MCF 10A (cell line): ENCODE measurements around the gene ZBTB33. TPM values are rescaled to one million over a fixed set of nuclear protein-coding genes. Genes with fewer than 3 reads are reported as not detected.

Source experiments
- BruUV-seq: library from RNA; stranded (reverse); fragments of 400-500 nt; replicated peaks from 2 replicates; lab custom pipeline; 2021; lab: Mats Ljungman, UMichigan
- CTCF ChIA-PET: fragments of 300-600 bp; sonication (Branson Sonifier 250); formaldehyde crosslinking; extraction: SDS; loops from one replicate; lab custom pipeline; 2021; ENCODE audit warnings: antibody characterized with exemption, inconsistent platforms; lab: Yijun Ruan, JAX
- POLR2A ChIA-PET: fragments of 300-600, 350-650 bp; sonication (Branson Sonifier 250); formaldehyde crosslinking; extraction: SDS; loops from one replicate; lab custom pipeline; 2020; ENCODE audit warnings: antibody characterized with exemption, inconsistent platforms; lab: Yijun Ruan, JAX
- DNase-seq: peaks from one replicate; pipeline ENCODE4 v3.0.0-alpha.2; 2018; ENCODE audit not compliant: unreplicated experiment
- H3K27ac Mint-ChIP-seq: one replicate; pipeline ENCODE4 v1.8.0; 2022; ENCODE audit warnings: mild to moderate bottlenecking, low read depth, mixed read lengths; ENCODE audit not compliant: unreplicated experiment
- H3K27me3 Mint-ChIP-seq: one replicate; pipeline ENCODE4 v1.8.0; 2022; ENCODE audit warnings: mixed read lengths; ENCODE audit not compliant: insufficient read depth, unreplicated experiment
- H3K36me3 Mint-ChIP-seq: one replicate; pipeline ENCODE4 v1.8.0; 2022; ENCODE audit warnings: mild to moderate bottlenecking, moderate library complexity, mixed read lengths; ENCODE audit not compliant: insufficient read depth, unreplicated experiment
- H3K4me1 Mint-ChIP-seq: one replicate; pipeline ENCODE4 v1.8.0; 2022; ENCODE audit warnings: mixed read lengths; ENCODE audit not compliant: insufficient read depth, unreplicated experiment
- H3K4me3 Mint-ChIP-seq: one replicate; pipeline ENCODE4 v1.8.0; 2022; ENCODE audit warnings: mild to moderate bottlenecking, moderate library complexity, mixed read lengths; ENCODE audit not compliant: unreplicated experiment
- H3K9me3 Mint-ChIP-seq: one replicate; pipeline ENCODE4 v1.8.0; 2022; ENCODE audit warnings: mixed read lengths; ENCODE audit not compliant: unreplicated experiment
- intact Hi-C: fragments of 100-400 bp; cut with micrococcal nuclease; formaldehyde crosslinking; loops from 2 replicates; pipeline ENCODE4 v1.14.1; 2022
- total RNA-seq: library from RNA; stranded (reverse); gene quantifications from 2 replicates; pipeline ENCODE4 v1.2.3, GENCODE V29; 2022
- TF ChIP-seq, protein P1 (sequence below): fragments of 200-600 bp; IDR thresholded peaks from one replicate; pipeline ENCODE4 v1.8.0; 2022; ENCODE audit warnings: antibody characterized with exemption, mild to moderate bottlenecking; ENCODE audit not compliant: unreplicated experiment

Gene ZBTB33
- total RNA-seq, 1 experiment from 2014 or later = 11.4 TPM

DNA sequence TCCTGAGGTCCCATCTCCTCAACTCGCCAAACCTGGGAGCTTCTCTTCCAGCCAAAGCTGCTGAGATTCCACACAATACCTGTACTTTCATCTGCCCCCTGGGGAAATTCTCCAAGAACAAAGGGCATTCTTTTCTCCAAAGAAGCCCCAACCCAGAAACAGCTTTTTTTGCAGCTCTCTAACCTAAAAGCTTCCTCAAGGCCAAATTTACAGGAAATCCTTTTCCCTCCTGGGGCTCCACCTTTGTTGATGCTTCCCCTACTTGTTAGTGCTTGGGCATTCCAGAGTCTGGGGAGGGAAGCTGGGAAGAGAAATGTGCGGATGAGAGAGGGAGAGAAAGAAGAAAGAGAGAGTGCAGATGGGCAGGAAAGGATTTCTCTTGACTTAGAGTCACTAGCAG is 24.3 kb downstream of the ZBTB33 start:
- no peak overlapping the region for H3K4me3 Mint-ChIP-seq
- ChIA-PET POLR2A (no interaction called here), CTCF (interaction anchor here (2.2 kb wide), 1 partner anchor 25 kb away, joined by 6 read pairs; no protein-coding TSS in a partner anchor)
- H3K9me3 Mint-ChIP-seq = no peaks in the 10 kb centered on the region
- peaks cover 3% of the 10 kb centered on the region for H3K36me3 Mint-ChIP-seq
- no peak overlapping the region for H3K27ac Mint-ChIP-seq
- TF ChIP-seq, protein P1, sequence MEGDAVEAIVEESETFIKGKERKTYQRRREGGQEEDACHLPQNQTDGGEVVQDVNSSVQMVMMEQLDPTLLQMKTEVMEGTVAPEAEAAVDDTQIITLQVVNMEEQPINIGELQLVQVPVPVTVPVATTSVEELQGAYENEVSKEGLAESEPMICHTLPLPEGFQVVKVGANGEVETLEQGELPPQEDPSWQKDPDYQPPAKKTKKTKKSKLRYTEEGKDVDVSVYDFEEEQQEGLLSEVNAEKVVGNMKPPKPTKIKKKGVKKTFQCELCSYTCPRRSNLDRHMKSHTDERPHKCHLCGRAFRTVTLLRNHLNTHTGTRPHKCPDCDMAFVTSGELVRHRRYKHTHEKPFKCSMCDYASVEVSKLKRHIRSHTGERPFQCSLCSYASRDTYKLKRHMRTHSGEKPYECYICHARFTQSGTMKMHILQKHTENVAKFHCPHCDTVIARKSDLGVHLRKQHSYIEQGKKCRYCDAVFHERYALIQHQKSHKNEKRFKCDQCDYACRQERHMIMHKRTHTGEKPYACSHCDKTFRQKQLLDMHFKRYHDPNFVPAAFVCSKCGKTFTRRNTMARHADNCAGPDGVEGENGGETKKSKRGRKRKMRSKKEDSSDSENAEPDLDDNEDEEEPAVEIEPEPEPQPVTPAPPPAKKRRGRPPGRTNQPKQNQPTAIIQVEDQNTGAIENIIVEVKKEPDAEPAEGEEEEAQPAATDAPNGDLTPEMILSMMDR = no peak
- no peaks in the 10 kb centered on the region for H3K27me3 Mint-ChIP-seq
- no TSS peak for BruUV-seq
- intact Hi-C loops = no loop called here
- DNase-seq = no peak
- H3K4me1 Mint-ChIP-seq = peaks cover 9% of the 10 kb centered on the region

DNA sequence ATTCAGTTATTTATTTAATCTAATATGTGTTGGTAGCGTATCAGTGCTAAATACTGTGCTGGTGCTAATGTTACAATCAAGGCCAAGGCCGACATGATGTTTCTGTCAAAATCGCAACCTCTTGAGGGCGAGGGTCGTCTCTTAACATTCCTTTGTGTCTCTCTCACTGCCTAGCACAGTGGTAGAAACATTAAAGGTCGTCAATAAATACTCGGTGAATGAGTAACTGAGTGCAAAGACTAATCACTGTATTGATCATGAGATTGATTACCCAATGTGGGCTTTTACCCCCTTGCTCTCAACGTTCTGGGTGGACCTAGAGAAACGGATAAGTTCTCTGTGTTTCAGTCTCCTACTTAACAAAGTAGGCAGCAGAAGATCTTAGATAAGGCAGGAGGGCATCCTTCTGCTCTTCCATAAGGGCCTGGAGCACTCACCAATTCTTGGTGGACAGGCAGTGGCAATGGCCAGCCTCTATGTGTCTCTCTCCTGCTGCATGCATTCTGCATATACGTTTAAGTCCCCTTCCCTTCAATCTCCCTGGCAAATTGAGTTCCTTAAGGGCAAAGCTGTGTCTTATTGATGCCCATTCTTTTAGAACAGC is 30.5 kb downstream of the ZBTB33 start:
- no peak for DNase-seq
- H3K36me3 Mint-ChIP-seq = no peaks in the 10 kb centered on the region
- no TSS peak for BruUV-seq
- H3K27ac Mint-ChIP-seq = no peak overlapping the region
- intact Hi-C loops = no loop called here
- CTCF ChIA-PET = interaction anchor here (0.7 to 2.8 kb wide), 2 partner anchors 19 to 194 kb away, joined by 7 to 11 read pairs; no protein-coding TSS in a partner anchor
- POLR2A ChIA-PET = no interaction called here
- TF ChIP-seq, protein P1 = no peak
- H3K4me3 Mint-ChIP-seq = no peak overlapping the region
- peaks cover 28% of the 10 kb centered on the region for H3K27me3 Mint-ChIP-seq
- H3K4me1 Mint-ChIP-seq = no peaks in the 10 kb centered on the region
- peaks cover 9% of the 10 kb centered on the region for H3K9me3 Mint-ChIP-seq

DNA sequence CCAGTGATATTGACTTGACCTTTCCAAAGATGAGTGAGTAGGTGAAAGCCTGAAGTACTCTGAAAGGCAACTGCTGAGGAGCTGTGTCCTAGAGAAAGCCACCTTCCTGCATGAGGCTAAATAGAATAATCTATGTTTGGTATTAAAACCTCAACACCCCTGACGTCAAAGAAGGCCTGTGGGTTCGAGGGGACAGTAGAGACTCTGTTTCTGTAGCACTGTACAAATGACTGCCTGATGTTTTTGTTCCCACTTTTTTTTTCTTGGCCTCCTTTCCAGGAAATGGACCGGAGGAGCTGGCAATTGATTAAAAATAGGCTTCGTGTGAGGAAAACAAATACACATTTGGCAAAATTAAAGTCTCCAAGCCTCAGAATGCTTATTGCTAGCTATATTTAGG is 31.1 kb downstream of the ZBTB33 start:
- TF ChIP-seq, protein P1 = no peak
- peaks cover 28% of the 10 kb centered on the region for H3K27me3 Mint-ChIP-seq
- no peak overlapping the region for H3K4me3 Mint-ChIP-seq
- H3K4me1 Mint-ChIP-seq = no peaks in the 10 kb centered on the region
- CTCF ChIA-PET = interaction anchor here (0.7 to 2.8 kb wide), 2 partner anchors 18 to 193 kb away, joined by 7 to 11 read pairs; no protein-coding TSS in a partner anchor
- H3K9me3 Mint-ChIP-seq = peaks cover 9% of the 10 kb centered on the region
- no peak overlapping the region for H3K27ac Mint-ChIP-seq
- no peaks in the 10 kb centered on the region for H3K36me3 Mint-ChIP-seq
- DNase-seq = no peak
- POLR2A ChIA-PET = no interaction called here
- no TSS peak for BruUV-seq
- intact Hi-C loops = no loop called here

DNA sequence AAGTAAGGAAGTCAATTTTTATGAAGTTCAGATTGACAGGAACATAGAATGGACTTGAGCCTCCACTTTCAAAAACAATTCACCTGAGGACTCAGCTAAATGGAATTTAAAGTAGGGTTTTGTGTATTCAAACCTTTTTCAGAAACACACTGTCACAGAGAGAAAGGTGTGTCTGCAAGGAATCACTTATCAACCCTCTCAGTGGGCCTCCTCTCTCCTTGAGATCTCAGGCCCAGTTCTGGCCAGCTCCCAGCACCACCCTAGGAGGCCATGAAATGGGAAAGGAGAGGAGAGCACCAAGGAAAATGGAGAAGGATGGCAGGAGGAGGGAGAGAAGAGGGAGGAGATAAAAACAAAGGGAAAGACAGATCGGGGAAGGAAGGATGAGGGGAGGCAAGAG is 32.1 kb downstream of the ZBTB33 start:
- Mint-ChIP-seq H3K36me3 (no peaks in the 10 kb centered on the region), H3K4me3 (no peak overlapping the region), H3K27ac (peak overlapping the region; percentile 36), H3K27me3 (peaks cover 28% of the 10 kb centered on the region), H3K4me1 (no peaks in the 10 kb centered on the region), H3K9me3 (peaks cover 9% of the 10 kb centered on the region)
- BruUV-seq = no TSS peak
- TF ChIP-seq, protein P1 = no peak
- CTCF ChIA-PET = interaction anchor here (2.8 kb wide), 1 partner anchor 17 kb away, joined by 11 read pairs; no protein-coding TSS in a partner anchor
- DNase-seq = no peak
- POLR2A ChIA-PET = no interaction called here
- intact Hi-C loops = no loop called here
